Activated CD4-positive, alpha-beta T cell treated with anti-CD3 and anti-CD28 coated beads, Interleukin-2, amount 50 U/mL, for 1 hour (primary cell): Measurements from ENCODE around the gene FAM20A.

ENCODE experiments used
- DNase-seq: peaks from one replicate; pipeline ENCODE4 v3.0.0-alpha.2; 2020

FAM20A gene

GRCh38 chr17:68600931-68601564, at the start of gene FAM20A:
FAM20A (minus strand) TSS chr17:68601367; CDS start chr17:68600666, 701 bp downstream.
- DNase-seq, result no peak

DNA sequence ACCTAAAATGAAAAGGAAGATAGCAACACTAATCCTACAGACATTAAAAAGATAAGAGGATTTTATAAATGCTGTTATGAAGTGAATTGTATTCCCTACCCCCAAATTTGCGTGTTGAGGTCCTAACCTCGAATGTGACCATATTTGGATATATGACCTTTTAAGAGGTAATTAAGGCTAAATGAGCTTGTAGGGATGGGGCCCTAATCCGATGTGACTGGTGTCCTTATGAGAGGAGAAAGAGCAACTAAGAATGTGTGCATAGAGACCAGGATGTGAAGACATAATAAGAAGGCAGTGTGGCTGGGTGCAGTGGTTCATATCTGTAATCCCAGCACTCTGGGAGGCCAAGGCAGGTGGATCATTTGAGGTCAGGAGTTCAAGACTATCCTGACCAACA, 48.2 kb upstream of the FAM20A start:
- no peak for DNase-seq

DNA sequence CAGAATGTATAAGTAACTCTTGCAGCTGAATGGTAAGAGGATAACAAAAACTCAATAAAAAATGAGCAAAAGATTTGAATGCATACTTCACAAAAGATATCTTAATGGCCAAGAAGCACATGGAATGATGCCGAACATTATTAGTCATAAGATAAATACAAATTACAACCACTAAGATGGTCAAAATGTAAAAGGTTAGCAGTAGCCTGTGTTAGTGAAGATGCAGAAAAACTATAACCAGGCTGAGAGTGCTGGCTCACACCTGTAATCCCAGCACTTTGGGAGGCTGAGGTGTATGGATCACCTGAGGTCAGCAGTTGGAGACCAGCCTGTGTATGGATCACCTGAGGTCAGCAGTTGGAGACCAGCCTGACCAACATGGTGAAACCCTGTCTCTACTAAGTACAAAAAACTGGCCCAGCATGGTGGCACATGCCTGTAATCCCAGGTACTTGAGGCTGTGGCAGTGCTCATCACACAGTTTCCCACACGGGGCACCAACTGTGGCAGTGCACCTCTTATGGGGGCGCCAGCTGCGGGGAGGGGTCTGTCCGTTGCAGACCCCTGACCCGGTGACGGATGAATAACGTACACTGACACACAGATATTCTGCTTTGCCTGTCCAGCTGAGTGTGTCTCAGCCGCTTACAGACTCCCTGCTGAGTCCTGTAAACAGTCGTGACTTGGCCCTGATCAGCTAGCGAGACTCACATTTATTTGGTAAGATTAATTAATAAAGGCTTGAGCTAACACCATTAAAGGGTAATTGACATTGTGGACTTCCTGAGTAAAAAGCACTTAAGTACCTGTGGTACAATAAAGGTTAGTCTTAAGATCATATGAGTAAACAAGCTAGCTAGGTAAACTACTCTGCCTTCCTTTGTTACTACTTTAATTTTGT, 45.7 kb upstream of the FAM20A start:
- DNase-seq, result no peak

GRCh38 chr17:68642118-68642412, 40.9 kb upstream of the FAM20A start:
- DNase-seq, result no peak

GRCh38 chr17:68641276-68642117, 40.3 kb upstream of the FAM20A start:
- no peak for DNase-seq

DNA sequence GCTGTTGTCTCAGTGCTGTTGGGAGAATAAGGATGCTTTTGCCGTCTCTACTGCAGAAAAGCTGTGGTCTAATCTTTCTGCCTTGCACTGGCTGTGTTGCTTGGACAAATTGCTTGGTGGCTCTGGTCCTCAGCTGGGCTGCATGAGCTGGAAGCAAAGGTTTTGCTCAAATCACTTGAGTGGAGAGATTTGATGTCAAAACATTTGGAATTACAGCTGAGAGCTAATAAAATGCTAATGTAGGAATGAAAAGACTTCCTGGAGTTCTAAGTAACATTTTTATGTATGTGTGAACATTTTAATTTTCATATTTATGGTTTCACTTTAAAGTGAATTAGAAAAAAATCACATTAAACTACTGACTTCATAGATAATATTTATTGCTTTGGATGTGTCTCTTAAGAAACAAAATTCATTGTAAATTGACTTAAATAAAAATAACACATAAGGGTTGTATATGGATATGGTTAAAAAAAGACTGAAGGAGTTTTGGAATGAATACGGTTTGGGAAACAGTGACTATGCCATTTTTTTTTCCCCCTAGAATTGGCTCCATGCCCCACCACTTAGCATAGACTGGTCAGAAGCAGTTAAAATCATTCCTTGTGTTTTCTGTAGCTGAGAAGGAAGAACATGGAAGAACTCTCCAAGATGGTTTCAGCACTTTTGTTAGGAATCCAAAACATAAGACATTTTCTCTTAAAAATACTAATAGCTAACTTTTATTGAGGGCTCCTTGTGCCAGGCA, 39.2 kb upstream of the FAM20A start:
- no peak for DNase-seq

DNA sequence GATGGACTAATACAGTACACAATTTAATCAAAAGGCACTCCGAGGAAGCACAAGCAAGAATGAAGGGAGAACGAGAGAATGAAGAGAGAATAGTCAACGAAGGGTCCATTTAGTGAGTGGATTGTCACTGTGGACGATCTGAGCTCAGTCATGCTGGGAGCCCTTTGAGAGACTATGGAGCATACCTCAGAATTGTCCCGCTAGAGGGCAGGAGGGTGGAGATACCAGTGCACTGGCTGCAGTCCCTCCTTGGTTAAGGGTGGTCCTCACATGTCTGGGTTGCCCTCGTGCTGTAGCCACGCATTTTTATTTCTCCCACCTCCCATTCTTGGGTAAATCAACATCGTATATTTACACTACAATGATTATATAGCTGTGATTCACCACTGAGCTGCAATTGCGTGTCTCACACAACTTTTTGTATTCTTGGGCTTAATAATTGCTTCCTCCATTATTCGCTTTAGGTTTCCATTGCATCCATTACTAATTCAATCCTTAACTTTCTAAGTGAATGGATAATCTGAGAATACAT, 33.2 kb upstream of the FAM20A start:
- no peak for DNase-seq

DNA sequence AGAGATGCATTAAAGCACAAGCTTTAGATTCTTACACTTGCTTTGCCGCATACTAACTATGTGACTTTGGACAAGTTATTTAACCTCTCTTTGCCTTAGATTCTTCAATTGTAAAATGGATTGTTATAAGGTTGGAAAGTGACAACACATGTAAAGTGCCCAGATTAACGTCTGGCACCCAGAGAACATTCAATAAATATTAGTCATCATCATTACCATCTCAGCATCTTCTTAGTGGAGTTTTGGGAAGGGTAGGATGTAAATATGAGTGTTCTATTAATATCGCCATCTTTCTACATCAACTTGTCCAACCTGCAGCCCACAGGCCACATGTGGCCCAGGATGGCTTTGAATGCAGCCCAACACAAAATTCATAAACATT, 27.4 kb upstream of the FAM20A start:
- no peak for DNase-seq

DNA sequence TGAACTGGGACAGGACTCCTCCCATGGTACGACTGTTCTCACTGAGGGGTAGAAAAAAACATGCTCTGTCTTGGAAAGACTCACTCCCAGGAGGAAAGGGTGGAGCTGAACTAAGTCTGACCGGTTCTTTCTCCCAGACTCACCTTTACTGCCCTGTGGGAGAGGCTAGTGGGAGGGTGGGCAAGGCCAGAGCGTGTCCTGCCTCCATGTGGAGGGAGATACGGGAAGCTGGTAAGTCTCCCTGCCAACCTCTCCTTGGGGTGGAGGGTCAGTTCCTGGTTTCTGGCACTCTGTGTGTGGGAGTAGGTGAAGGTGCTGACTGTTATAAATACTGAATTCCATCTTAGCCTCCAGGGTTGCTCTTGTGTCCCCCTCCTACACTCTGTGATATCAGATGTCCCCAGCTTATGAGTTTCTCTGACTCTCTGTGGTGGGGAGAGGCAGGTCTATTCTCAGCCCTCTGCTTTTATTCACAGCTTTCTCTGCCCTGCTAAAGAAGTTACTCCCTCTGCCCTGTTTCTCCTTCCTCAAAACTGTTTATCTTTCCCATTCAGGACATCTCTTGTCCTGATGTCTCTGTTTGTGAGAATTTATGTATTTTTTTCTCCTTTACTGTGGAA, 26.9 kb upstream of the FAM20A start:
- no peak for DNase-seq

DNA sequence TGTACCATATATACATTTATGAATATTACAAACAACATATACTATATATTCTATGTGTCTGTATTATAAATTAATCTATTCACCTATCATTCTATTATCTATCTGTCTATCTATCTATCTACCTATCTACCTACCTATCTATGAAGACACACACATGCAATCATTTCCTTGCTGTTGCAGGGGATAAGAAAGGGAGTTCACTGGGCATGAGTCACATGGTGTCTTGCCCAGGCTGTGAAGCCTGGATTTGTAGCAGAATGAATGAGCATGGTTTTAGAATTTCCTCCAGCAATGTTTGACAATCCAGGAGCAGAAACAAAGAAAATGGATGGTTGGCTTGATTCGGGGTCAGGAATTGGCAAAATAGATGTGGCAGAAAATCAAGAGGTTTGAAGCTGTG, 23.2 kb upstream of the FAM20A start:
- DNase-seq, result no peak

DNA sequence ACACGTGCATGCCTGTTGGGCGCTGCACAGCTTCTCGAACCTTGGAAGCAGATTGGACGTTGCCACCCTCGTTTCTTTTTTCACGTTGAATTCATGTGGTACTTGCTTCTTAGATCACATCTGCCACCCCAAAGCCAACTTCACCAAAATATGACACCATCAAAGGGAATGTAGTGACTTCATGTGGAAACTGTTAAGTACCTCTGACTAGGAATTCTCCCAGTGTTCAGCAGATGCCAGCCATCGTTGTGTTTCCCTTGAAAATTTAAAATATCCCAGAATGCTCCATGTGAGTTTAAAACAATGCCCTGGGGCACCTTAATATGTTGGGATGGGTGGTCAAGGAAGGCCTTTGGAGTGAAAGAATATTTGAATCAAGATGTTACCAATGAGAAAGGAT, 22.6 kb upstream of the FAM20A start:
- no peak for DNase-seq

DNA sequence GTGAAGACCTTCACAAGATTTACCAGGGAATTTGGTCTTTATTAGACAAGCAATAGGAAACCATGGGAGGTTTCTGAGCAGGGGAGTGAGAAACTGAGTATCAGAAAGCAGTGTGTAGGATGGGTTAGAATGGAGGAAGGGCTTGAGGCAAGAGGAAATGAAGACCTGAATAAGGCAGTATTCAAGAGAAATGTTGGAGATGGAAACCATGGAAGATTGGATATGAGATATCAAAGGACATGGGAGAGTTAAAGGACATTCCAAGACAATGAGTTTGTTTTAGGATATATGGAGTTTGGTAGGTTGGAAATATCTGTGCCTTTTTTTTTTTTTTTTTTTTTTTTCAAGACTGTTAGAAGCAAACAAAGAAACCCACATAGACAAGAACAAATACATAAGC, 21.3 kb upstream of the FAM20A start:
- no peak for DNase-seq

DNA sequence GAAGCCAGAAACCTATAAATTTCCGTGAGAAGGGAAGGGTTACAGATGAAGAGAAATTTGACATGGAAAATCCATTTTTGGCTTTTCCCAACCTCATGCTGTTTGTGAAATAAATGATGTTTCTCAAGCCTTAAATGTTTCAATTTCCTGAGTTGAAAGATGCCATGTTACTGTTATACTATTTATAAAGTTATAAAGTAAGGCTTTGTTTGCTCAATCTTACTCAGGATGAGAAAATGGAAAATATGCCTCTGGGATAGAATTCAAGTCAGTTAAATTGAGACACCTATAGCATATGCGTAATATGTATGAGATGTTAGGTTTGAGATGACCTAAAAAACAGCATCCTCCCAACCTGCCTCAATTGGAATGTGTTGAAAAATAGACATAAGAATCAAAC, 19.9 kb upstream of the FAM20A start:
- DNase-seq, result no peak

- no peak for DNase-seq
Measured at GRCh38 chr17:68616334-68616733, 15.2 kb upstream of the FAM20A start.

DNA sequence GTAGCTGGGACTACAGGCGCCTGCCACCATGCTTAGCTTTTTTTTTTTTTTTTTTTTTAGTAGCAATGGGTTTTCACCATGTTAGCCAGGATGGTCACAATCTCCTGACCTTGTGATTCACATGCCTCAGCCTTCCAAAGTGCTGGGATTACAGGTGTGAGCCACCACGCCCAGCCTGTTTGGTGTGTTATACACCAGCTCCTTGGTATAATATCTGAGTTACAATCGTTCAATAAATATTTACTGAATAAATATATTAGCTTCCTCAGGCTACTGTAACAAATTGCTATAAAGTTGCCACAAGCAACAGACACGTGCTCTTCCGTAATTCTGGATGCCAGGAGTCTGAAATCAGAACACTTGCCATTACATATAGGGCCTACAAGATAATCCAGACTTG, 13.6 kb upstream of the FAM20A start:
- DNase-seq, result no peak

GRCh38 chr17:68613739-68614298, 12.7 kb upstream of the FAM20A start:
- DNase-seq, result no peak

- DNase-seq, result no peak
Measured at GRCh38 chr17:68612923-68613292, 11.7 kb upstream of the FAM20A start.

DNA sequence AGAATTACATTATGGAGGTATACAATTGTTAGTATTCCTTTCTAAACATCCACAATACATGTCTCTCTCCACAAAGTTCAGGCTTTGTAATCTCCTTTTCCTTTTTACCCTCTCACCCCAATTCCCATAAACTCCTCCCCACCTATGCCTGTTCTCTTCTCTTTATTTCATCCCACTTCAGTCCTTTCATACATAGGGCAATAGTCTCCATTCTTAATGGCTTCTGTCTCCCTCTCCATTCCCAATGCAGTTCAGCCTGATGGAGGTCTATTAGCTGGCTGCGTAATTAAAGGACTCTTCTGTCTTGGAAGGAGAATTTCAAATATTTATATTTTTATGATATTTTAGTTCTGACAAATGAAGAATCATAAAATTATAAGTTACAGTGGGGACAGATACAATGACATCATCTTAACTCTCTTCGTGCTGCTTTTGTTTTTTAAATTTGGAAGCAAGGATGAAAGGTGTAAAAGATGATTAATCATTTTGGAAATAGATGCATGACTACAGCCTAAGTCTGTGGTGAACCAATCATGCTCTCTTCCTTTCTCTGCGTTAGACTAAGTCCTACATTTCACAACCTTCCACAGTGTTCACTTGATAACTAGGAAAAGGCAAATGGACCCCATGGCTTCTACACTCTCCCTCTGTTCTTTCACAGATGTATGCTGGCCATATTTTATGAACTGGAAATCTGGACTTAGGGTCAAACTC, 11.2 kb upstream of the FAM20A start:
- DNase-seq, result no peak

- DNase-seq, result no peak
Measured at GRCh38 chr17:68611353-68612208, 10.4 kb upstream of the FAM20A start.

- DNase-seq, result no peak
Measured at GRCh38 chr17:68610554-68610953, 9.4 kb upstream of the FAM20A start.
